H1 (cell line): ENCODE data around the gene PRDM5. TPM values are rescaled to one million over a fixed set of nuclear protein-coding genes. Genes with fewer than 3 reads are reported as not detected.

Experiments
- CTCF ChIA-PET: fragments of 300-600 bp; sonication (Branson Sonifier 250); formaldehyde crosslinking; loops from one replicate; lab custom pipeline; 2021; ENCODE audit not compliant: partially characterized antibody; lab: Charles Lee
- POLR2A ChIA-PET: fragments of 300-600 bp; sonication (Branson Sonifier 250); formaldehyde crosslinking; loops from one replicate; lab custom pipeline; 2021; ENCODE audit warnings: inconsistent platforms; ENCODE audit not compliant: partially characterized antibody; lab: Charles Lee
- DNase-seq, 2 experiments: peaks; one replicate each; pipeline versions ENCODE4 v3.0.0 to v3.0.0-alpha.2; 2010 to 2022; ENCODE audit warnings: low spot score in 2 of 2, low read depth in 1 of 2, mixed read lengths in 1 of 2
- FAIRE-seq: peaks from 2 replicates; lab custom pipeline; 2011; peaks lifted over from hg19 to GRCh38; lab: Jason Lieb, UNC
- H2AFZ ChIP-seq: 2 replicates; pipeline ENCODE4 v1.8.1; 2012; ENCODE audit warnings: low read length, inconsistent platforms
- H2AK5ac ChIP-seq: 2 replicates; pipeline ENCODE4 v1.6.1; 2013; ENCODE audit warnings: low read depth, low read length
- H2BK120ac ChIP-seq: replicated peaks from 2 replicates; pipeline ENCODE3; 2013; ENCODE audit warnings: low read depth, low read length, inconsistent platforms
- H2BK12ac ChIP-seq: 2 replicates; pipeline ENCODE4 v1.6.1; 2013; ENCODE audit warnings: low read depth, low read length
- H2BK15ac ChIP-seq: 2 replicates; pipeline ENCODE4 v1.6.1; 2013; ENCODE audit warnings: low read length
- H2BK20ac ChIP-seq: 2 replicates; pipeline ENCODE4 v1.6.1; 2013; ENCODE audit warnings: low read length
- H2BK5ac ChIP-seq: 2 replicates; pipeline ENCODE4 v1.6.1; 2013; ENCODE audit warnings: low read depth, low read length
- H3K14ac ChIP-seq: 2 replicates; pipeline ENCODE4 v1.6.1; 2013; ENCODE audit warnings: inconsistent platforms; ENCODE audit not compliant: insufficient read length
- H3K18ac ChIP-seq: 2 replicates; pipeline ENCODE4 v1.6.1; 2013; ENCODE audit warnings: low read length; ENCODE audit errors: extremely low read depth
- H3K23ac ChIP-seq: 2 replicates; pipeline ENCODE4 v1.6.1; 2013; ENCODE audit warnings: inconsistent platforms; ENCODE audit not compliant: insufficient read length
- H3K23me2 ChIP-seq: 2 replicates; pipeline ENCODE4 v1.6.1; 2013; ENCODE audit warnings: low read depth, low read length
- H3K27ac ChIP-seq: 2 replicates; pipeline ENCODE4 v1.6.1; 2011; ENCODE audit warnings: low read depth, low read length, inconsistent platforms
- H3K27me3 ChIP-seq, 4 experiments: replicated peaks in 1 of 4; 1 replicate in 1 of 4; 2 replicates in 3 of 4; pipeline versions ENCODE4 v1.6.1 to v1.8.1; 2011 to 2013; ENCODE audit warnings: low read length in 3 of 4, mild to moderate bottlenecking in 3 of 4, inconsistent platforms in 2 of 4, mixed read lengths in 2 of 4, moderate library complexity in 1 of 4; ENCODE audit not compliant: control insufficient read depth in 3 of 4, insufficient read depth in 3 of 4; ENCODE audit errors: extremely low read depth in 1 of 4
- H3K36me3 ChIP-seq, 4 experiments: 2 replicates each; pipeline versions ENCODE4 v1.6.1 to v1.8.1; 2011 to 2013; ENCODE audit warnings: mild to moderate bottlenecking in 4 of 4, low read length in 3 of 4, moderate library complexity in 2 of 4, control low read depth in 1 of 4, inconsistent platforms in 1 of 4; ENCODE audit not compliant: insufficient read depth in 4 of 4, control insufficient read depth in 2 of 4
- H3K4ac ChIP-seq: replicated peaks from 2 replicates; pipeline ENCODE3; 2013; ENCODE audit warnings: low read length, low read depth, mixed read lengths, inconsistent platforms; ENCODE audit not compliant: insufficient read length
- H3K4me1 ChIP-seq, 4 experiments: replicated peaks in 1 of 4; 1 replicate in 1 of 4; 2 replicates in 3 of 4; pipeline versions ENCODE4 v1.6.1 to v1.8.1; 2011 to 2013; ENCODE audit warnings: low read length in 3 of 4, inconsistent platforms in 2 of 4, mixed read lengths in 1 of 4; ENCODE audit not compliant: insufficient read depth in 4 of 4, control insufficient read depth in 3 of 4
- H3K4me2 ChIP-seq, 2 experiments: 2 replicates each; pipeline versions ENCODE4 v1.6.1 to v1.8.1; 2011 to 2013; ENCODE audit warnings: low read depth in 2 of 2, low read length in 2 of 2, control low read depth in 1 of 2, inconsistent platforms in 1 of 2, mild to moderate bottlenecking in 1 of 2; ENCODE audit not compliant: insufficient read depth in 1 of 2
- H3K4me3 ChIP-seq, 4 experiments: fragments of 200-600, 300-600 bp in 1 of 4; sonication (generic), shearing (Covaris generic), sonication (Bioruptor Twin) in 1 of 4; 2 replicates each; pipeline versions ENCODE4 v1.5.1 to v1.8.1; 2011 to 2016; ENCODE audit warnings: low read length in 4 of 4, low read depth in 3 of 4, control low read depth in 2 of 4, inconsistent platforms in 2 of 4, mild to moderate bottlenecking in 2 of 4, mixed read lengths in 1 of 4, moderate library complexity in 1 of 4; ENCODE audit not compliant: insufficient read depth in 2 of 4; ENCODE audit errors: extremely low read depth in 1 of 4
- H3K56ac ChIP-seq: replicated peaks from 2 replicates; pipeline ENCODE3; 2013; ENCODE audit warnings: low read depth, mild to moderate bottlenecking, mixed read lengths, low read length, inconsistent platforms; ENCODE audit not compliant: insufficient read length
- H3K79me1 ChIP-seq: 2 replicates; pipeline ENCODE4 v1.6.1; 2013; ENCODE audit warnings: low read depth, low read length, control low read depth
- H3K79me2 ChIP-seq, 2 experiments: 2 replicates each; pipeline versions ENCODE4 v1.6.1 to v1.8.1; 2012 to 2013; ENCODE audit warnings: low read length in 2 of 2, mild to moderate bottlenecking in 2 of 2, inconsistent platforms in 1 of 2; ENCODE audit not compliant: insufficient read depth in 2 of 2, control insufficient read depth in 1 of 2
- H3K9ac ChIP-seq, 4 experiments: replicated peaks in 1 of 4; 1 replicate in 1 of 4; 2 replicates in 3 of 4; pipeline versions ENCODE4 v1.6.1 to v1.8.1; 2011 to 2013; ENCODE audit warnings: low read depth in 3 of 4, low read length in 3 of 4, control low read depth in 2 of 4, mild to moderate bottlenecking in 2 of 4, moderate library complexity in 2 of 4, inconsistent platforms in 1 of 4; ENCODE audit errors: extremely low read depth in 1 of 4
- H3K9me3 ChIP-seq, 2 experiments: 2 replicates each; pipeline versions ENCODE4 v1.6.1 to v1.8.1; 2012 to 2013; ENCODE audit warnings: mild to moderate bottlenecking in 2 of 2, moderate library complexity in 2 of 2, control low read depth in 1 of 2, inconsistent platforms in 1 of 2, low read depth in 1 of 2, low read length in 1 of 2, mixed read lengths in 1 of 2; ENCODE audit not compliant: insufficient read depth in 2 of 2
- H4K20me1 ChIP-seq, 2 experiments: replicated peaks in 1 of 2; 2 replicates each; pipeline versions ENCODE3 to v1.8.1; 2011 to 2013; ENCODE audit warnings: inconsistent platforms in 2 of 2, low read length in 2 of 2, mild to moderate bottlenecking in 1 of 2; ENCODE audit not compliant: insufficient read depth in 2 of 2, control insufficient read depth in 1 of 2
- H4K5ac ChIP-seq: 2 replicates; pipeline ENCODE4 v1.6.1; 2013; ENCODE audit warnings: low read length, low read depth, mixed read lengths, inconsistent platforms; ENCODE audit not compliant: insufficient read length
- H4K8ac ChIP-seq: 2 replicates; pipeline ENCODE4 v1.8.0; 2013; ENCODE audit warnings: mild to moderate bottlenecking, moderate library complexity, low read length, inconsistent platforms; ENCODE audit not compliant: insufficient read depth; ENCODE audit errors: extremely low read depth
- H4K91ac ChIP-seq: replicated peaks from 2 replicates; pipeline ENCODE3; 2013; ENCODE audit warnings: low read length, mixed read lengths, inconsistent platforms; ENCODE audit not compliant: insufficient read length
- ATF2 ChIP-seq: IDR thresholded peaks from 2 replicates; pipeline ENCODE4 v1.6.1; 2012; ENCODE audit warnings: low read length, inconsistent platforms
- BACH1 ChIP-seq: IDR thresholded peaks from 2 replicates; pipeline ENCODE4 v1.6.1; 2012; ENCODE audit warnings: low read length, improper control_type of control experiment
- HDAC2 ChIP-seq, 2 experiments: fragments of 300-600 bp in 1 of 2; sonication (generic) in 1 of 2; IDR thresholded peaks; 2 replicates each; pipeline ENCODE4 v1.6.1; 2011 to 2012; ENCODE audit warnings: low read depth in 2 of 2, low read length in 2 of 2, mild to moderate bottlenecking in 2 of 2, moderate library complexity in 2 of 2, borderline replicate concordance in 1 of 2, inconsistent platforms in 1 of 2
- RNF2 ChIP-seq: fragments of 200-900, 300-1000 bp; sonication (generic); IDR thresholded peaks from 2 replicates; pipeline ENCODE4 v1.7.1; 2016; ENCODE audit warnings: borderline replicate concordance, low read depth, mild to moderate bottlenecking, antibody characterized with exemption, low read length; ENCODE audit not compliant: poor library complexity, severe bottlenecking; ENCODE audit errors: missing control alignments
- SP4 ChIP-seq: IDR thresholded peaks from 2 replicates; pipeline ENCODE4 v1.6.1; 2012; ENCODE audit warnings: low read length, inconsistent platforms
- TCF12 ChIP-seq: IDR thresholded peaks from 2 replicates; pipeline ENCODE4 v1.6.1; 2011; ENCODE audit warnings: low read depth, mild to moderate bottlenecking, low read length
- WGBS, 2 experiments: shearing (Covaris generic) in 1 of 2; methylation state at CpG; one replicate each; pipeline versions ENCODE4 v1.1.6 to v1.1.7; 2013 to 2015; ENCODE audit warnings: low lambda C conversion rate in 2 of 2, mixed read lengths in 2 of 2, inconsistent platforms in 1 of 2, low coverage in 1 of 2, missing lambda C conversion rate in 1 of 2; ENCODE audit not compliant: insufficient replicate concordance in 2 of 2, insufficient coverage in 1 of 2, insufficient read length in 1 of 2; ENCODE audit errors: extremely low coverage in 1 of 2, missing lambda C conversion rate in 1 of 2; 5-methylcytosine and 5-hydroxymethylcytosine counted together
- polyA plus RNA-seq, 7 experiments: library from polyadenylated mRNA; depleted of rRNA in 3 of 7; stranded (reverse) in 5 of 7; unstranded in 2 of 7; fragments of >200 nt in 5 of 7; fragments of 200-250 nt in 2 of 7; gene quantifications; 1 replicate in 5 of 7; 2 replicates in 1 of 7; 4 replicates in 1 of 7; pipeline versions ENCODE4 v1.2.1 to v1.2.3, GENCODE V29; 2011 to 2013; ENCODE audit warnings: missing spikeins in 2 of 7, mixed read lengths in 2 of 7
- total RNA-seq: library from RNA; stranded (reverse); fragmentation: NEBNext Ultra II Directional; extraction: Animal tissue kit (Norgen Biotek cat#: 25700); gene quantifications from 2 replicates; pipeline ENCODE4 v1.2.1, GENCODE V29; 2021

PRDM5 gene
- total and polyA plus RNA-seq, 2 of the 8 experiments (the other 6 are each of a cell fraction or from before 2014, with no cell fraction given): 8.2 to 23.4 TPM

GRCh38 chr4:120857312-120857711 is 65.2 kb downstream of the PRDM5 start:
- Histone ChIP-seq H3K79me2 (peaks cover 0 to 4% of the 10 kb centered on the region in 2 experiments; a peak in 2 of 4 replicates), H3K9me3 (no peaks in the 10 kb centered on the region), H3K56ac (no peak overlapping the region), H2BK120ac (no peak overlapping the region), H4K8ac (no peak overlapping the region), H3K27me3 (no peaks in the 10 kb centered on the region), H2BK12ac (no peak overlapping the region), H3K4me2 (no peak overlapping the region), H4K20me1 (no peaks in the 10 kb centered on the region), H3K79me1 (no peaks in the 10 kb centered on the region), H3K36me3 (no peaks in the 10 kb centered on the region; a peak in 1 of 8 replicates), H3K4me3 (no peak overlapping the region), H4K91ac (no peak overlapping the region), H2BK20ac (no peak overlapping the region), H3K4me1 (peaks cover 0 to 3% (median 1%) of the 10 kb centered on the region in 4 experiments; a peak in 2 of 7 replicates), H4K5ac (no peak overlapping the region), H3K27ac (no peak overlapping the region), H2BK15ac (no peak overlapping the region), H2AFZ (no peak overlapping the region), H2AK5ac (no peak overlapping the region), H3K23me2 (no peaks in the 10 kb centered on the region), H3K23ac (no peak overlapping the region), H2BK5ac (no peak overlapping the region), H3K4ac (no peak overlapping the region), H3K14ac (no peak overlapping the region), H3K9ac (no peak overlapping the region), H3K18ac (no peak overlapping the region)
- WGBS, 2 experiments: 80% methylated on average over 3 of the region's 3 CpGs; no CpG with 5 or more reads in 1 of the 2 experiments
- FAIRE-seq (no peak), DNase-seq (no peak)
- ChIA-PET CTCF (interaction anchor here (0.9 to 1.0 kb wide), 3 partner anchors 8 to 13 kb away, joined by 3 to 5 read pairs (median 3); no protein-coding TSS in a partner anchor), POLR2A (no interaction called here)
- TF ChIP-seq BACH1 (no peak), TCF12 (no peak), HDAC2 (IDR thresholded peaks at IDR 0.05; ENCODE audit: borderline replicate concordance in 1 of 2, low read depth in 2 of 2, low read length in 2 of 2) (no peak), SP4 (no peak), RNF2 (no peak), ATF2 (no peak)
